GM10248 (cell line): ENCODE measurements around the gene UBR4.

Experiments
- CTCF ChIA-PET: fragments of 300-600 bp; sonication (Branson Sonifier 250); formaldehyde crosslinking; extraction: SDS; loops from one replicate; lab custom pipeline; 2021; ENCODE audit warnings: antibody characterized with exemption; lab: Yijun Ruan, JAX
- POLR2A ChIA-PET: fragments of 350-650 bp; sonication (Branson Sonifier 250); formaldehyde crosslinking; extraction: SDS; loops from one replicate; lab custom pipeline; 2020; ENCODE audit warnings: antibody characterized with exemption; lab: Yijun Ruan, JAX
- DNase-seq: peaks from one replicate; pipeline ENCODE4 v3.0.0; 2012; ENCODE audit errors: extremely low spot score
- CTCF ChIP-seq: IDR thresholded peaks from 2 replicates; pipeline ENCODE4 v1.5.1; 2012; ENCODE audit warnings: mild to moderate bottlenecking, low read depth; ENCODE audit errors: extremely low read depth, missing control alignments, control extremely low read depth

Gene UBR4

GRCh38 chr1:19068639-19069276 is 141.3 kb downstream of the UBR4 start:
- DNase-seq: no peak
- no peak for TF ChIP-seq CTCF
- ChIA-PET POLR2A (no interaction called here), CTCF (no interaction called here)

GRCh38 chr1:19067912-19068638 is 142.0 kb downstream of the UBR4 start:
- ChIA-PET CTCF (interaction anchor here (0.6 kb wide), 1 partner anchor 37 kb away, joined by 3 read pairs; no protein-coding TSS in a partner anchor), POLR2A (no interaction called here)
- DNase-seq: no peak
- no peak for TF ChIP-seq CTCF

GRCh38 chr1:19067182-19067911 is 142.7 kb downstream of the UBR4 start:
- ChIA-PET POLR2A (no interaction called here), CTCF (interaction anchor here (0.6 kb wide), 1 partner anchor 38 kb away, joined by 3 read pairs; no protein-coding TSS in a partner anchor)
- DNase-seq: no peak
- no peak for TF ChIP-seq CTCF

- no peak for TF ChIP-seq CTCF
- POLR2A ChIA-PET: no interaction called here
- no peak for DNase-seq
- CTCF ChIA-PET: no interaction called here
Observed at GRCh38 chr1:19066874-19067181, 143.2 kb downstream of the UBR4 start.

GRCh38 chr1:19066248-19066873 is 143.7 kb downstream of the UBR4 start:
- DNase-seq: no peak
- TF ChIP-seq CTCF: no peak
- CTCF ChIA-PET: no interaction called here
- POLR2A ChIA-PET: interaction anchor here (0.5 kb wide), 1 partner anchor 160 kb away, joined by 4 read pairs; no protein-coding TSS in a partner anchor

- DNase-seq: no peak
- no peak for TF ChIP-seq CTCF
- CTCF ChIA-PET: no interaction called here
- POLR2A ChIA-PET: interaction anchor here (0.5 kb wide), 1 partner anchor 160 kb away, joined by 4 read pairs; no protein-coding TSS in a partner anchor
Observed at GRCh38 chr1:19065526-19066247, 144.4 kb downstream of the UBR4 start.
